ENCODE results near the gene COX7A1. TPM values are rescaled to one million over a fixed set of nuclear protein-coding genes. Genes with fewer than 3 reads are reported as not detected.

COX7A1 gene
- total RNA-seq, 1 donor: 17.0 TPM

DNA sequence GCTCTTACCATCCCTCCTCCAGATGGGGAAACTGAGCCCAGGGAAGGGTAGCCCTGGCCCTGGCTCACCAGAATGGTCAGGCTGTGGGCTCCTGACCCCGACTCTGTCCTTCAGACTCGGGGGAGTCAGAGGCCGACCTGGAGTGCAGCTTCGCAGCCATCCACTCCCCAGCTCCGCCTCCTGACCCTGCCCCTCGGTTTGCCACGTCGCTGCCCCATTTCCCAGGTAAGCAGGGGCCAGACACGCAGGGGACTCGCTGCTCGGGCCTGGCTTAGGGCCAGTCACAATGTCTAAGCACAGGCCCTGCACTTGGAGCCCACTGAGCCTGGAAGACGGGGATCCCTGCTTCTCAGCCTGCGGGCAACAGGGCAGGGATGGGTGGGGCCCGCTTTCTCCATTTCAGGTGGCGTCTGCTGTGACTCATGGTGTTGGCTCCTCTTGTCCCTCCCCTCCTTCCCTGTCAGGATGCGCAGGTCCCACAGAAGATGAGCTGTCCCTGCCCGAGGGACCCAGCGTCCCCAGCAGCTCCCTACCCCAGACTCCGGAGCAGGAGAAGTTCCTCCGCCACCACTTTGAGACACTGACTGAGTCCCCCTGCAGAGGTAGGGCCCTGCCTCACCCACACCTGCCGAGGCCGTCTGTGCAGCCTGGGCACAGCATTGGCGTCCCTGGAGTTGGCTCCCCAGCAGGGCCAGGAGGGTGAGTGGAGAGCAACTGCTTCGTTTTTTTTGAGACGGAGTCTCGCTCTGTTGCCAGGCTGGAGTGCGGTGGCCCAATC, 50.5 kb downstream of the COX7A1 start:
- no peak for TF ChIP-seq CTCF (IDR thresholded peaks at IDR 0.05; ENCODE audit: insufficient read depth, low read length)
- no peak overlapping the region for H3K4me3 ChIP-seq (ENCODE audit: low read depth, low read length)
- DNase-seq (ENCODE audit: low read depth): no peak

Other genes with a start within 250 kb of the COX7A1 start
- 0.81 and 2.7 TPM in 2 replicates for gene HCST, start 249.9 kb downstream of the COX7A1 start, total RNA-seq (ENCODE audit: low replicate concordance)
- not detected in 2 replicates for gene TYROBP, start 244.2 kb downstream of the COX7A1 start, total RNA-seq (ENCODE audit: low replicate concordance)
- gene LRFN3, start 216.1 kb downstream of the COX7A1 start, total RNA-seq (ENCODE audit: low replicate concordance): 5.9 and 9.3 TPM in 2 replicates
- gene SDHAF1, start 157.3 kb downstream of the COX7A1 start, total RNA-seq (ENCODE audit: low replicate concordance): 12.7 and 38.7 TPM in 2 replicates
- not detected in 2 replicates for gene SYNE4, start 143.6 kb downstream of the COX7A1 start, total RNA-seq (ENCODE audit: low replicate concordance)
- 14.2 and 15.5 TPM in 2 replicates for gene ALKBH6, start 138.2 kb downstream of the COX7A1 start, total RNA-seq (ENCODE audit: low replicate concordance)
- gene CLIP3, start 119.6 kb downstream of the COX7A1 start, total RNA-seq (ENCODE audit: low replicate concordance): 7.4 and 20.1 TPM in 2 replicates
- gene THAP8, start 98.2 kb downstream of the COX7A1 start, total RNA-seq (ENCODE audit: low replicate concordance): 2.5 and 4.1 TPM in 2 replicates
- 0.25 and 10.1 TPM in 2 replicates for gene WDR62, start 97.5 kb downstream of the COX7A1 start, total RNA-seq (ENCODE audit: low replicate concordance)
- not detected in 2 replicates for gene OVOL3, start 41.3 kb downstream of the COX7A1 start, total RNA-seq (ENCODE audit: low replicate concordance)
- 33.2 and 37.9 TPM in 2 replicates for gene POLR2I, start 37.6 kb downstream of the COX7A1 start, total RNA-seq (ENCODE audit: low replicate concordance)
- gene TBCB, start 37.0 kb downstream of the COX7A1 start, total RNA-seq (ENCODE audit: low replicate concordance): 83.6 and 164 TPM in 2 replicates
- 55.1 and 398 TPM in 2 replicates for gene CAPNS1, start 12.4 kb downstream of the COX7A1 start, total RNA-seq (ENCODE audit: low replicate concordance)
- 7.0 and 7.6 TPM in 2 replicates for gene ZNF565, start 62.2 kb upstream of the COX7A1 start, total RNA-seq (ENCODE audit: low replicate concordance)
- gene ZNF146, start 62.7 kb upstream of the COX7A1 start, total RNA-seq (ENCODE audit: low replicate concordance): 107 and 130 TPM in 2 replicates
- gene ZFP14, start 226.8 kb upstream of the COX7A1 start, total RNA-seq (ENCODE audit: low replicate concordance): 3.2 and 6.6 TPM in 2 replicates

Measured in fibroblast of the aortic adventitia (primary cell).